Measurements from ENCODE around the gene SLC15A4.

The SLC15A4 gene

GRCh38 chr12:128752386-128752785, 71.4 kb downstream of the SLC15A4 start:
- TF ChIP-seq CTCF (IDR thresholded peaks at IDR 0.05; ENCODE audit: insufficient read depth, low read depth, low read length, missing control alignments), result no peak

DNA sequence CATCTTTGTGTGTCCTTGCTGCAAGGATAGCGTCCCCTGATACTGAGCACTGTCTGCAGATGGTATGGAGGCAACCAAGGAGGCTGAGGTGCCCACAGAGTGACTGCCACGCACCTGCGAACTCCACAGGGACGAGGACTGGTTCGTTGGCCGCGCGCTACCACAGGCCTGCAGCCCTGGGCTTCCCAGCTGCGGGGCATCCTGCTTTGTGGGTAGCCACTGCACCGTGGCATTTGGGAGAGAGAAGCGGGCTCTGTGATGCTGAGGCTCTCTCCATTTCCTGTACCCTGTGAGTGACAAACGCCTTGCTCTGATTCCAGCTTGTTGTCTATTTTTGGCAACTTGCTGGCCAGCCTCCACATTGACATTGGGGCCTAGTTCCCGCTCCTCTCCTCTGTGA, 76.3 kb downstream of the SLC15A4 start:
- no peak for TF ChIP-seq CTCF (IDR thresholded peaks at IDR 0.05; ENCODE audit: insufficient read depth, low read depth, low read length, missing control alignments)
- H3K4me3 ChIP-seq (ENCODE audit: low read length), result no peak overlapping the region
- DNase-seq (ENCODE audit: low read depth), result no peak

More at GRCh38 chr12:128752386-128752785, 71.4 kb downstream of the SLC15A4 start:
- no peak for DNase-seq (ENCODE audit: low read depth)
- H3K4me3 ChIP-seq (ENCODE audit: low read length), result no peak overlapping the region

GRCh38 chr12:128745772-128746689, 77.7 kb downstream of the SLC15A4 start:
- TF ChIP-seq CTCF (IDR thresholded peaks at IDR 0.05; ENCODE audit: insufficient read depth, low read depth, low read length, missing control alignments), result no peak
- no peak overlapping the region for H3K4me3 ChIP-seq (ENCODE audit: low read length)
- no peak for DNase-seq (ENCODE audit: low read depth)

- DNase-seq (ENCODE audit: low read depth), result no peak
- TF ChIP-seq CTCF (IDR thresholded peaks at IDR 0.05; ENCODE audit: insufficient read depth, low read depth, low read length, missing control alignments), result no peak
Measured at GRCh38 chr12:128743916-128744315, 79.8 kb downstream of the SLC15A4 start.

More at GRCh38 chr12:128743916-128744315, 79.8 kb downstream of the SLC15A4 start:
- H3K4me3 ChIP-seq (ENCODE audit: low read length), result no peak overlapping the region

Measured in epithelial cell of esophagus (primary cell).